CD14-positive monocyte (primary cell): ENCODE measurements around the gene NSFL1C. TPM values are rescaled to one million over a fixed set of nuclear protein-coding genes. Genes with fewer than 3 reads are reported as not detected.

ENCODE experiments used
- DNase-seq, 3 donors: peaks; one replicate each; pipeline ENCODE4 v3.0.0-alpha.2; 2011 to 2022
- H2AFZ ChIP-seq: 2 replicates; pipeline ENCODE4 v1.6.0; 2012; ENCODE audit warnings: mild to moderate bottlenecking, low read depth, low read length, inconsistent platforms; ENCODE audit not compliant: insufficient read depth, poor library complexity, severe bottlenecking
- H3K27ac ChIP-seq, 2 donors: 1 replicate in 1 of 2; 2 replicates in 1 of 2; pipeline ENCODE4 v1.5.1; 2012 to 2013; ENCODE audit warnings: low read length in 2 of 2, control low read depth in 1 of 2, inconsistent platforms in 1 of 2, low read depth in 1 of 2, mild to moderate bottlenecking in 1 of 2
- H3K27me3 ChIP-seq, 2 donors: one replicate each; pipeline versions ENCODE4 v1.6.0 to v1.6.1; 2011 to 2013; ENCODE audit warnings: low read length in 2 of 2; ENCODE audit not compliant: control insufficient read depth in 2 of 2, insufficient read depth in 2 of 2
- H3K36me3 ChIP-seq, 2 donors: replicated peaks in 1 of 2; 1 replicate in 1 of 2; 2 replicates in 1 of 2; pipeline versions ENCODE4 v1.5.1 to v1.6.1; 2012 to 2013; ENCODE audit warnings: low read length in 2 of 2, control low read depth in 1 of 2, inconsistent platforms in 1 of 2, mild to moderate bottlenecking in 1 of 2; ENCODE audit not compliant: insufficient read depth in 2 of 2, control insufficient read depth in 1 of 2
- H3K4me1 ChIP-seq, 2 donors: 1 replicate in 1 of 2; 2 replicates in 1 of 2; pipeline versions ENCODE4 v1.5.1 to v1.6.1; 2012 to 2013; ENCODE audit warnings: low read length in 2 of 2, control low read depth in 1 of 2, inconsistent platforms in 1 of 2, mild to moderate bottlenecking in 1 of 2, moderate library complexity in 1 of 2; ENCODE audit not compliant: insufficient read depth in 2 of 2, control insufficient read depth in 1 of 2
- H3K4me2 ChIP-seq: replicated peaks from 2 replicates; pipeline ENCODE3; 2012; ENCODE audit warnings: low read length, moderate library complexity, mild to moderate bottlenecking; ENCODE audit not compliant: poor library complexity, severe bottlenecking; ENCODE audit errors: extremely low read depth
- H3K4me3 ChIP-seq, 3 experiments: fragments of 200-600 bp in 1 of 3; sonication (generic) in 1 of 3; replicated peaks in 1 of 3; 1 replicate in 2 of 3; 2 replicates in 1 of 3; pipeline ENCODE4 v1.5.1; 2011 to 2013; ENCODE audit warnings: low read length in 3 of 3, mild to moderate bottlenecking in 3 of 3, control low read depth in 2 of 3, low read depth in 2 of 3, inconsistent platforms in 1 of 3, moderate library complexity in 1 of 3
- H3K79me2 ChIP-seq: 2 replicates; pipeline ENCODE4 v1.6.0; 2012; ENCODE audit warnings: mild to moderate bottlenecking, control low read depth, inconsistent platforms, low read length, moderate library complexity; ENCODE audit not compliant: insufficient read depth
- H3K9ac ChIP-seq: 2 replicates; pipeline ENCODE4 v1.6.0; 2017; ENCODE audit warnings: low read length, mild to moderate bottlenecking; ENCODE audit not compliant: insufficient read depth, poor library complexity, severe bottlenecking
- H3K9me3 ChIP-seq, 2 donors: replicated peaks in 1 of 2; 1 replicate in 1 of 2; 2 replicates in 1 of 2; pipeline versions ENCODE4 v1.5.1 to v1.6.1; 2012 to 2013; ENCODE audit warnings: low read length in 2 of 2, control low read depth in 1 of 2; ENCODE audit not compliant: control insufficient read depth in 1 of 2, insufficient read depth in 1 of 2
- H4K20me1 ChIP-seq: 2 replicates; pipeline ENCODE4 v1.6.0; 2012; ENCODE audit warnings: mild to moderate bottlenecking, low read length, control low read depth, moderate library complexity; ENCODE audit not compliant: insufficient read depth
- H3K27ac Mint-ChIP-seq, 7 donors: one replicate each; pipeline ENCODE4 v1.8.0; 2020; ENCODE audit warnings: mild to moderate bottlenecking in 7 of 7, mixed read lengths in 7 of 7, moderate library complexity in 6 of 7, inconsistent platforms in 2 of 7
- H3K27me3 Mint-ChIP-seq, 3 donors: one replicate each; pipeline ENCODE4 v1.8.0; 2021 to 2022; ENCODE audit warnings: low read depth in 3 of 3, mild to moderate bottlenecking in 3 of 3, mixed read lengths in 3 of 3, moderate library complexity in 3 of 3, inconsistent platforms in 1 of 3
- H3K36me3 Mint-ChIP-seq, 2 donors: one replicate each; pipeline ENCODE4 v1.8.0; 2020; ENCODE audit warnings: mixed read lengths in 2 of 2, inconsistent platforms in 1 of 2, mild to moderate bottlenecking in 1 of 2
- H3K4me1 Mint-ChIP-seq: one replicate; pipeline ENCODE4 v1.8.0; 2020; ENCODE audit warnings: mild to moderate bottlenecking, mixed read lengths
- H3K4me3 Mint-ChIP-seq, 2 donors: one replicate each; pipeline ENCODE4 v1.8.0; 2020; ENCODE audit warnings: mild to moderate bottlenecking in 2 of 2, mixed read lengths in 2 of 2, moderate library complexity in 1 of 2
- H3K9me3 Mint-ChIP-seq, 7 donors: one replicate each; pipeline ENCODE4 v1.8.0; 2020 to 2022; ENCODE audit warnings: mixed read lengths in 7 of 7, mild to moderate bottlenecking in 6 of 7, moderate library complexity in 6 of 7, inconsistent platforms in 2 of 7
- WGBS: methylation state at CpG from one replicate; pipeline ENCODE4 v1.1.5; 2013; ENCODE audit warnings: missing lambda C conversion rate; ENCODE audit not compliant: insufficient coverage; 5-methylcytosine and 5-hydroxymethylcytosine counted together
- intact Hi-C, 2 donors: fragments of 100-400 bp; cut with micrococcal nuclease; formaldehyde crosslinking; loops; one replicate each; pipeline versions ENCODE4 v1.15.0 to v1.15.1; 2023
- polyA plus RNA-seq, 3 donors: library from polyadenylated mRNA; depleted of rRNA in 1 of 3; unstranded in 2 of 3; stranded (reverse) in 1 of 3; fragments of 300-500 nt in 2 of 3; fragments of >200 nt in 1 of 3; fragmentation: Illumina TruSeq in 2 of 3; gene quantifications; 1 replicate in 2 of 3; 2 replicates in 1 of 3; pipeline ENCODE4 v1.2.3, GENCODE V29; 2012 to 2021
- TF ChIP-seq, protein P1 (sequence below): fragments of 200-600 bp; IDR thresholded peaks from one replicate; pipeline ENCODE4 v1.8.0; 2022; ENCODE audit warnings: antibody characterized with exemption, mild to moderate bottlenecking

The NSFL1C gene
- polyA plus RNA-seq, 3 donors = 52.8 to 80.8 (median 56.8) TPM

DNA sequence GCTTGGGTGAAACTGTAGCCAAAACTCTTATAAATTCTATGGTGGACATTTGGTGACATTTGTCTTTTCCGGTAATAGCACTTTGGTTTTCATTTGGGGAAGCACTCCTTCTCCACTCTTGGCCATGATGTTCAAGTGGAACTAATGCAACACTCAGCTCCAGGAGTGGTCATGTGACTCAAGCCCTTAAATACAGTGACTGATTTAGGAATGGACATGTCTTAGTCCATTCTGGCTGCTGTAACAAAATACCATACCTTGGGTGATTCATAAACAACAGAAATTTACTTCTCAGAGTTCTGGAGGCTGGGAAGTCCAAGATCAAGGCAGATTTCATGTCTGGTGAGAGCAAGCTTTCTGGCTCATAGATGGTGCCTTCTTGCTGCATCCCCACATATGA lies 63.0 kb downstream of the NSFL1C start:
- Histone ChIP-seq H3K4me1 (no peaks in the 10 kb centered on the region), H3K79me2 (no peaks in the 10 kb centered on the region), H3K27me3 (no peaks in the 10 kb centered on the region), H2AFZ (no peak overlapping the region), H3K9ac (no peak overlapping the region), H3K27ac (no peak overlapping the region), H3K4me2 (no peak overlapping the region), H4K20me1 (no peaks in the 10 kb centered on the region), H3K36me3 (no peaks in the 10 kb centered on the region), H3K4me3 (no peak overlapping the region), H3K9me3 (no peaks in the 10 kb centered on the region)
- DNase-seq = no peak
- H3K4me3 Mint-ChIP-seq = no peak overlapping the region
- 75% methylated on average over 1 of the region's 1 CpG for WGBS
- H3K36me3 Mint-ChIP-seq = no peaks in the 10 kb centered on the region
- intact Hi-C loops = no loop called here
- TF ChIP-seq, protein P1, sequence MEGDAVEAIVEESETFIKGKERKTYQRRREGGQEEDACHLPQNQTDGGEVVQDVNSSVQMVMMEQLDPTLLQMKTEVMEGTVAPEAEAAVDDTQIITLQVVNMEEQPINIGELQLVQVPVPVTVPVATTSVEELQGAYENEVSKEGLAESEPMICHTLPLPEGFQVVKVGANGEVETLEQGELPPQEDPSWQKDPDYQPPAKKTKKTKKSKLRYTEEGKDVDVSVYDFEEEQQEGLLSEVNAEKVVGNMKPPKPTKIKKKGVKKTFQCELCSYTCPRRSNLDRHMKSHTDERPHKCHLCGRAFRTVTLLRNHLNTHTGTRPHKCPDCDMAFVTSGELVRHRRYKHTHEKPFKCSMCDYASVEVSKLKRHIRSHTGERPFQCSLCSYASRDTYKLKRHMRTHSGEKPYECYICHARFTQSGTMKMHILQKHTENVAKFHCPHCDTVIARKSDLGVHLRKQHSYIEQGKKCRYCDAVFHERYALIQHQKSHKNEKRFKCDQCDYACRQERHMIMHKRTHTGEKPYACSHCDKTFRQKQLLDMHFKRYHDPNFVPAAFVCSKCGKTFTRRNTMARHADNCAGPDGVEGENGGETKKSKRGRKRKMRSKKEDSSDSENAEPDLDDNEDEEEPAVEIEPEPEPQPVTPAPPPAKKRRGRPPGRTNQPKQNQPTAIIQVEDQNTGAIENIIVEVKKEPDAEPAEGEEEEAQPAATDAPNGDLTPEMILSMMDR = no peak
- peaks cover 6 to 14% (median 6%) of the 10 kb centered on the region in 3 donors for H3K27me3 Mint-ChIP-seq
- peaks cover 3% of the 10 kb centered on the region for H3K4me1 Mint-ChIP-seq
- peaks cover 2 to 17% (median 9%) of the 10 kb centered on the region in 7 donors for H3K9me3 Mint-ChIP-seq
- no peak overlapping the region for H3K27ac Mint-ChIP-seq

GRCh38 chr20:1402149-1402548 lies 64.5 kb downstream of the NSFL1C start:
- Histone ChIP-seq H3K4me2 (no peak overlapping the region), H3K4me1 (no peaks in the 10 kb centered on the region), H3K9ac (no peak overlapping the region), H3K27me3 (no peaks in the 10 kb centered on the region), H4K20me1 (no peaks in the 10 kb centered on the region), H3K4me3 (no peak overlapping the region), H3K27ac (no peak overlapping the region), H3K9me3 (no peaks in the 10 kb centered on the region), H3K36me3 (no peaks in the 10 kb centered on the region), H3K79me2 (no peaks in the 10 kb centered on the region), H2AFZ (no peak overlapping the region)
- no peaks in the 10 kb centered on the region for H3K36me3 Mint-ChIP-seq
- DNase-seq = no peak
- H3K27me3 Mint-ChIP-seq = peaks cover 3 to 12% (median 6%) of the 10 kb centered on the region in 3 donors
- no peak overlapping the region for H3K4me3 Mint-ChIP-seq
- peaks cover 2 to 19% (median 9%) of the 10 kb centered on the region in 7 donors for H3K9me3 Mint-ChIP-seq
- H3K27ac Mint-ChIP-seq = no peak overlapping the region
- intact Hi-C loops = no loop called here
- TF ChIP-seq, protein P1 = no peak
- peaks cover 3% of the 10 kb centered on the region for H3K4me1 Mint-ChIP-seq
- 50% methylated on average over 4 of the region's 7 CpGs for WGBS
